Measurements from ENCODE around the gene TTPAL.

DNA sequence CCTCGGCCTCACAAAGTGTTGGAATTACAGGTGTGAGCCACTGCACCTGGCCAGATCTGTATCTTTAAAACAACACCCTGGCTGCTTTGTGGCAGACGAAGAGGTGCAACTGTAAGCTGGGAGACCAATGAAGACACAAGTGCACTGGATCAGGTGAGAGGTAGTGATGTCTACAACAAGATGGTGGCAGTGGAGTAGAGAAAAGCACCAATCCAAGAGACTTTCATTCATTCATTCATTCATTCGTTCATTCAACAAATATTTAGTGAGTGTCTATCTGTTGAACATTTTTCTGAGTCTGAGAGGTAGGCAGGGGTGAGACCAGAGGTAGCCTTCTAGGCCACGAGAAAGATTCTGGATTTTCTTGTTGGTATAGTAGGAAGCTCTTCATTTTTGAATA is 36.9 kb upstream of the TTPAL start:
- TF ChIP-seq, protein P1, sequence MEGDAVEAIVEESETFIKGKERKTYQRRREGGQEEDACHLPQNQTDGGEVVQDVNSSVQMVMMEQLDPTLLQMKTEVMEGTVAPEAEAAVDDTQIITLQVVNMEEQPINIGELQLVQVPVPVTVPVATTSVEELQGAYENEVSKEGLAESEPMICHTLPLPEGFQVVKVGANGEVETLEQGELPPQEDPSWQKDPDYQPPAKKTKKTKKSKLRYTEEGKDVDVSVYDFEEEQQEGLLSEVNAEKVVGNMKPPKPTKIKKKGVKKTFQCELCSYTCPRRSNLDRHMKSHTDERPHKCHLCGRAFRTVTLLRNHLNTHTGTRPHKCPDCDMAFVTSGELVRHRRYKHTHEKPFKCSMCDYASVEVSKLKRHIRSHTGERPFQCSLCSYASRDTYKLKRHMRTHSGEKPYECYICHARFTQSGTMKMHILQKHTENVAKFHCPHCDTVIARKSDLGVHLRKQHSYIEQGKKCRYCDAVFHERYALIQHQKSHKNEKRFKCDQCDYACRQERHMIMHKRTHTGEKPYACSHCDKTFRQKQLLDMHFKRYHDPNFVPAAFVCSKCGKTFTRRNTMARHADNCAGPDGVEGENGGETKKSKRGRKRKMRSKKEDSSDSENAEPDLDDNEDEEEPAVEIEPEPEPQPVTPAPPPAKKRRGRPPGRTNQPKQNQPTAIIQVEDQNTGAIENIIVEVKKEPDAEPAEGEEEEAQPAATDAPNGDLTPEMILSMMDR (conservative IDR thresholded peaks at IDR 0.05; ENCODE audit: low read depth, low read length) = no peak
- TF ChIP-seq RCOR1 (IDR thresholded peaks at IDR 0.05; ENCODE audit: insufficient replicate concordance, low read length) (no peak), SMC3 (IDR thresholded peaks at IDR 0.05; ENCODE audit: low read depth, low read length) (no peak), POLR2A (IDR thresholded peaks at IDR 0.05; ENCODE audit: low read depth, low read length) (no peak), MAFK (IDR thresholded peaks at IDR 0.05; ENCODE audit: low read depth, low read length) (no peak), NFE2L2 (IDR thresholded peaks at IDR 0.05; ENCODE audit: low read depth, low read length) (no peak)

Data from IMR-90 (cell line).